Measurements from ENCODE around the gene CHRNA5.

GRCh38 chr15:78626381-78626995, 61.2 kb downstream of the CHRNA5 start:
- TF ChIP-seq GATA2 (IDR thresholded peaks at IDR 0.05; ENCODE audit: low read depth, low read length) (no peak), GATA3 (IDR thresholded peaks at IDR 0.05; ENCODE audit: low read depth, low read length) (no peak)
